G401.6 (cell line): ENCODE measurements around the gene DLGAP1.
A peak's percentile ranks its signal among the peaks of the same experiment; 100 is the strongest.
"Not testable (repeated sequence)": the region's sequence is repeated elsewhere in the genome, so short reads cannot be mapped to it uniquely, and the experiment has no call there.

Experiments
- FAIRE-seq: peaks from 2 replicates; lab custom pipeline; 2012; peaks lifted over from hg19 to GRCh38; lab: Jason Lieb, UNC

The DLGAP1 gene

DNA sequence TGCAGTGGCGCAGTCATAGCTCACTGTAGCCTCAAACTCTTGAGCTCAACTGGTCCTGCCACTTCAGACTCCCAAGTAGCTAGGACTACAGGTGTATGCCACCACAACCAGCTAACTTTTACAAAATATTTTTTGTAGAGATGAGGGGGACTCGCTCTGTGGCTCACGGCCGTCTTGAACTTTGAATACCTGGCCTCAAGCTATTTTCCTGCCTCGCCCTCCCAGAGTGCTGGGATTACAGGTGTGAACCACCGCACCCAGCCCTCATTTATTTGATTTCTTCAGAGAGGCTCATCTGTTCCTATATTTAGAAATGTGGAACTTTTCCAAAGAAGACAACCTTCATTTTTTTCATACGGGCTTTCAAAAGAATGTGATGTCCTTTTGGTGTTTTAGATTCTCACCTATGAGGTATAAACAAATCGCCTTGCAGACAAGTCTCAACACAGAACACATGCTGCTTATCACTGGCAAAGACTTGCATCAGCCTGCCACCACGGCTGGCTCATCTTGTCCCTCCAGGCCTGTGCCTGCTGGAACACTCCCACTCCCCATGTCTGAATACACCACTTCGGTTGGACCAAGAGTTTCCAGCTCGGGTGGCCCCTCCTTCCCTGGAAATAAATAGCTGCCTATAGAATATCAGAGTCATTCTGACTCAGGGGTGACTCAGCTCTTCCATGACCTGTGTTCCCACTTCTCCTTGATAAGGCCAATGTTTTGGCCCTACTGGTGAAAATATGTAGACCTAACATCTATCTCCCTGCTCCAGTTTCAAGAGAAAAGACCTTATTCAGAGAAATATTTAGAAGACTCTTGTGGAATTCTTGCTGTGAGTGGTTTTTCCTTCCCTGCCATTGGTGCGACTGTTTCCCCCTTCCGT lies 802.5 kb downstream of the DLGAP1 start:
- peak; percentile 99 for FAIRE-seq

GRCh38 chr18:3651266-3651665 lies 803.8 kb downstream of the DLGAP1 start:
- FAIRE-seq, result peak; percentile 94

DNA sequence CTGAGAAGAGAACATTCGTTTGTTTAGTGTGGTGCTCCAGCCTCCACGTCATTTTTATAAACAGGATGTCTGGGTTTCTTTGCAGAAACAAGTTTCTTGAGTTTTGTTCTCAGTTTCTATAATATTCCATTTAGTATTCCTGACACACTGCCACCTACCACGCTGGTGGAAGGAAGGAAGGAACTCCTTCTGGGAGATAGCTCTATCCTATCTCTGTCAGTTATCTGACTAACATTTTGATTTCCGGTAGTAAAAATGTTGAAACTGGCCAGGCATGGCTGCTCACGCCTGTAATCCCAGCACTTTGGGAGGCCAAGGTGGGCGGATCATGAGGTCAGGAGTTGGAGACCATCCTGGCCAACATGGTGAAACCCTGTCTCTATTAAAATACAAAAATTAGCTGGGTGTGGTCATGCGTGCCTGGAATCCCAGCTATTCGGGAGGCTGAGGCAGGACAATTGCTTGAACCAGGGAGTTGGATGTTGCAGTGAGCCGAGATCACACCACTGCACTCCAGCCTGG lies 804.5 kb downstream of the DLGAP1 start:
- not testable (repeated sequence) for FAIRE-seq

DNA sequence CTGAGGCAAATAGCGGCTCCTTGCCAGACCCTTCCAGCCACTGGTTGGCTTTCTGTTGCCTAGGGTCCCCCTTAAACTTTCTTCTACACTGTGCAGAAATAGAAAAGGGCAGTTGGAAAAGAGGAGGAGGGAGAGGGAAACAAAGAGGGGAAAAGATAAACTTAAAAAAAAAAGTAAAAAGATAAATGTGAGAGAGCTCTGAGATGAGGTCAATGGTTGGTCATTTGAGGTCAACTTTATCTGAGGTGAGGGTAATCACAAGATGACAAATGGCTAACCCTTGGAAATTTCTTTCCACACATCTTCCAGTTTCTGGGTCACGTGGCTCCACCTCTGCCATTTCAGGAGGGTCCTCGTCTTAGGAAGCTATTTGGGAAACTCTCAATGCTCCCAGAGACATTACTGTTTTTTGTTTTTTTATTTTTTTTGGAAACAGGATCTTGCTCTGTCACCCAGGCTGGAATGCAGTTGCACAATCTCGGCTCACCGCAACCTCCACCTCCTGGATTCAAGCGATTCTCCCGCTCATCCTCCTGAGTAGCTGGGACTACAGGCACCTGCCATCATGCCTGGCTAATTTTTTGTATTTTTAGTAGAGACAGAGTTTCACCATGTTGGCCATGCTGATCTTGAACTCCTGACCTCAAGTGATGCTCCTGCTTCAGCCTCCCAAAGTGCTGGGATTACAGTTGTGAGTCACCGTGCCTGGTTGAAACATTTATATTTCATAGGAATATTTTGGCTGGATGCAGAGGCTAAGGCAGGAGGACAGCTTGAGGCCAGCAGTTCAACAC lies 805.3 kb downstream of the DLGAP1 start:
- no peak for FAIRE-seq

GRCh38 chr18:3649135-3649632 lies 805.9 kb downstream of the DLGAP1 start:
- peak; percentile 67 for FAIRE-seq

GRCh38 chr18:3648641-3649040 lies 806.5 kb downstream of the DLGAP1 start:
- no peak for FAIRE-seq

DNA sequence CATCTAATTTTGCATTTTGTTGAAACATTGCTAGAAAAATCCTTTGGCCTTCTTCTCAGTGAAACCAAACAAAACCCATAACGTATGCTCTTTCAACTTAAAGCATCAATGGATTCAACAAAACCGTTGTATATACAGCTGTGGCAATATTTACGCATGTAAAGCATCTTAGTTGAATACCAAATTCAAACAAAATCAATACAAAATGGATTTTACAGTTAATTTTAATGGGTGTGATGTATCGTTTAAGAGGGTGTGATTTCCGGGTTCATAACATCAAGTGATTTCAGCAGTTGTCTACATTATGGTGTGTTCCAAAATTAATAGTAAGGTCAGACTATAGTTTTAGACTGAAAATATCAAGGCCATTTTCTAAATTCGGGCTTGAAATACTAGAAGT lies 806.9 kb downstream of the DLGAP1 start:
- no peak for FAIRE-seq

DNA sequence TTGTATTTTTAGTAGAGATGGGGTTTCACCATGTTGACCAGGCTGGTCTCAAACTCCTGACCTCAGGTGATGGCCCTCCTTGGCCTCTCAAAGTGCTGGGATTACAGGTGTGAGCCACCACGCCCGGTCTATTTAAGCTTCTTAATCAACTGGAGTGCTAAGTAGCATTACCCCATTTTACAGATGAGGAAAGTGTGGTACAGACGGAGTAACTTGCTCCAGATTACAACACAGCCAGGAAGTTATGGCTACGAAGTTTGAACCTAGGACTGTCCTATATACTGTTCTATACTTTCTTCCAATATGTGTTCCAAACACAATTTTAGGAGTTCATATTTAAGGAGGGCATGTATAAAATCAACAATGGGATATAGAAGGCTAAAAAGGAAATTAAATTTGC lies 807.5 kb downstream of the DLGAP1 start:
- no peak for FAIRE-seq

- FAIRE-seq, result no peak
Observed at GRCh38 chr18:3645384-3646156, 809.5 kb downstream of the DLGAP1 start.

DNA sequence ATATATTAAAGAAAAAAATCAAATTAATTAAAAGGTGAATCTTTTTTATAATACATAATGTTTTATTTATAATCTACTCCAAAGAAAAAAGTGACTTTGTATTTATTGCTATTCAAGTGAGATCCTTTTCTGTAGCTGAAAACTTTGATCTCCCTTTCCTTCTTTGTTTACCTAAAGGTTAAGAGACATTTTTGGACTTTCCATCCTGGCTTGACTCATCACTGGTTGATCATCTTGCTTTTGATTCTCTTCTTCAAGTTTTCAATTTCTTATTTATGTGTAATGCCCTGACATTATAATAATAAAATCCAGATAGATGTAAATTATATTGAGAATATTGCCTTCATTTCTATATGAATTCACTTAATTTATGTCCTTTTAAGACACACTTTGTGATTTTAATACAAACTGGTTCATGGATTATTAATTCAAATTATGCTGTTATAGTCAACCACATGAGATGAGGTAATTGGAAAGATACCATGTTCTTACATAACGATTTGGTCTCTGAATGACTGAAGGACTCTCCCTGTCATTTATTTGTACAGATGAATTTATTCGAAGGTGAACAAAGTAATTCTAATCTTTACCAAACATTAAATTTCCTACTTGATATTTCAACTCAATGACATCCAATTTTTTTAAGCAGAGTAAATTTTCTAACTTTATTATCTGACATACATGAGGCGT lies 820.7 kb downstream of the DLGAP1 start:
- FAIRE-seq, result peak; percentile 79

DNA sequence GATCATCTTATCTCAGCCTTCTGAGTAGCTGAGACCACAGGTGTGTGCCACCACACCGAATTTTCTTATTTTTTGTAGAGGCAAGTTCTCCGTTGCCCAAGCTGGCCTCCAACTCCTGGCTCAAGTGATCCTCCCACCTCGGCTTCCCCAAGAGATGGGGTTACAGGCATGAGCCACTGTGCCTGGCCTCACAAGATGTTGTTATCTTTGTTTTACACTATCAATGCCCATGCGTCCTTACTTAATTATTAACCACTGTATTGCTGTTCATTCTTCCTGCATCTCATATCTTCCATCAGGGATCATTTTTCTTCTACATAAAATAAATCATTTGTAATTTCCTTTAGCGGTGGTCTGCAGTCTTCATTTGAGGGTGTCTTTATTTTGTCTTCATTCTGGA lies 823.2 kb downstream of the DLGAP1 start:
- FAIRE-seq, result no peak

GRCh38 chr18:3626929-3627458 lies 828.1 kb downstream of the DLGAP1 start:
- peak; percentile 21 for FAIRE-seq

- no peak for FAIRE-seq
Observed at GRCh38 chr18:3625742-3626091, 829.4 kb downstream of the DLGAP1 start.

- FAIRE-seq, result peak; percentile 99
Observed at GRCh38 chr18:3624935-3625741, 830.0 kb downstream of the DLGAP1 start.

DNA sequence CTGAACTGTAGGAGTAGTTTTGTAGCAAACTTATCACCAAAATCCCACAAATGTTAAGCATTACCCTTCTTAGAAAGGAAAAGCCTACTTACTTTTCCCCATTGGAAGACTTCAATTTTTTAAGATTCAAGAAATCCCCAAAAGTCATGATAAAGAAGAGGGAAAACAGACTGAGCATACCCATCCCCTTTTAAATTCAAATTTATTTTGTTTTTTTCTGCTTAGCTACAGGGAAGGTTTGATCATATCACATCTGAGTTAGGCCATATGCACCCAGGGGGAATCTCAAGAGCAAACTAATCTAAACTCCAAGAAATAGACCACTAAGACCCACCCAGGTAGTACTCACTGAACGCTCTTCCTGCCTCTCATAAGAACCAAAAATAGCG lies 830.6 kb downstream of the DLGAP1 start:
- FAIRE-seq, result no peak

GRCh38 chr18:3623769-3624545 lies 831.1 kb downstream of the DLGAP1 start:
- FAIRE-seq, result no peak

- FAIRE-seq, result peak; percentile 73
Observed at GRCh38 chr18:3620146-3621119, 834.7 kb downstream of the DLGAP1 start.

DNA sequence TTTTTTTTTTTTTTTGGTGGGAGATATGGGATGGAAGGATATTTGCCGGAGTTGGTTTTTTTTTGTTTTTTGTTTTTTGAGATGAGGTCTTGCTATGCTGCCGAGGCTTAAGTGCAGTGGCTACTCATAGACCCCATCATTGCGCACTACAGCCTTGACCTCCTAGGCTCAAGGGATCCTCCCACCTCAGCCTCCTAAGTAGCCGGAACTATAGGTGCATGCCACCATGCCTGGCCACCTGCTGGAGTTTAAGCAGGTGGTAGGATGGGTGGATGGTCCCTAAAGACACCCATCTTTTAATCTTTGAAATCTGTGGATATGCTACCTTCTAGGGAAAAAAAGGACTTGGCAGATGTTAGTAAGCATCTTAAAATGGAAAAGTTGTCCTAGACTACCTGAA lies 835.4 kb downstream of the DLGAP1 start:
- no peak for FAIRE-seq

GRCh38 chr18:3619222-3619621 lies 835.9 kb downstream of the DLGAP1 start:
- FAIRE-seq, result no peak
